SK-N-SH treated with all-trans-retinoic acid at 6 μM for 48 hours (cell line): ENCODE measurements around the gene PKNOX2.

Experiments used
- ATAC-seq: fragments of 200-7000 bp; cut with Tn5 transposase; 3 replicates; pipeline ENCODE4 v1.9.1; 2020; ENCODE audit warnings: mild to moderate bottlenecking, moderate library complexity
- ARNTL ChIP-seq: fragments of 450-650 bp; formaldehyde crosslinking; IDR thresholded peaks from 2 replicates; pipeline ENCODE4 v1.5.0; 2020; ENCODE audit warnings: low read depth, mild to moderate bottlenecking, moderate library complexity, borderline replicate concordance
- BACH2 ChIP-seq: fragments of 250-450 bp; sonication (Bioruptor Pico); IDR thresholded peaks from 2 replicates; pipeline ENCODE4 v1.9.0; 2021; ENCODE audit warnings: mild to moderate bottlenecking, borderline replicate concordance
- CREB5 ChIP-seq: fragments of 250-450 bp; sonication (Bioruptor Pico); IDR thresholded peaks from 2 replicates; pipeline ENCODE4 v1.5.1; 2020; ENCODE audit warnings: low read depth, mild to moderate bottlenecking, moderate library complexity
- CSDC2 ChIP-seq: fragments of 250-450 bp; sonication (Bioruptor Pico); IDR thresholded peaks from 2 replicates; pipeline ENCODE4 v1.5.0; 2020; ENCODE audit warnings: mild to moderate bottlenecking, moderate library complexity
- ESRRG ChIP-seq: fragments of 250-450 bp; sonication (Bioruptor Pico); IDR thresholded peaks from 2 replicates; pipeline ENCODE4 v1.6.1; 2021; ENCODE audit warnings: mild to moderate bottlenecking
- GLIS3 ChIP-seq: fragments of 250-450 bp; sonication (Bioruptor Pico); IDR thresholded peaks from 2 replicates; pipeline ENCODE4 v1.5.0; 2020; ENCODE audit warnings: mild to moderate bottlenecking, moderate library complexity
- ISL1 ChIP-seq: fragments of 250-450 bp; sonication (Bioruptor Pico); IDR thresholded peaks from 2 replicates; pipeline ENCODE4 v2.1.2; 2022; ENCODE audit warnings: mild to moderate bottlenecking, moderate library complexity
- OSR1 ChIP-seq: fragments of 250-450 bp; sonication (Bioruptor Pico); IDR thresholded peaks from 2 replicates; pipeline ENCODE4 v1.8.0; 2022; ENCODE audit warnings: moderate library complexity, mild to moderate bottlenecking, inconsistent platforms
- PPARA ChIP-seq: fragments of 250-450 bp; sonication (Bioruptor Pico); IDR thresholded peaks from 2 replicates; pipeline ENCODE4 v1.5.0; 2020; ENCODE audit warnings: mild to moderate bottlenecking, borderline replicate concordance
- RARB ChIP-seq: fragments of 250-450 bp; sonication (Bioruptor Pico); IDR thresholded peaks from 2 replicates; pipeline ENCODE4 v1.8.0; 2021; ENCODE audit warnings: mild to moderate bottlenecking, moderate library complexity
- SNAI2 ChIP-seq: fragments of 250-450 bp; sonication (Bioruptor Pico); IDR thresholded peaks from 2 replicates; pipeline ENCODE4 v1.5.0; 2020; ENCODE audit warnings: mild to moderate bottlenecking, moderate library complexity
- TCF4 ChIP-seq: fragments of 250-450 bp; sonication (Bioruptor Pico); IDR thresholded peaks from 2 replicates; pipeline ENCODE4 v1.8.0; 2021; ENCODE audit warnings: mild to moderate bottlenecking, moderate library complexity, borderline replicate concordance
- TOX ChIP-seq: fragments of 250-450 bp; sonication (Bioruptor Pico); IDR thresholded peaks from 2 replicates; pipeline ENCODE4 v1.8.0; 2021; ENCODE audit warnings: mild to moderate bottlenecking, moderate library complexity, borderline replicate concordance
- ZC3H10 ChIP-seq: fragments of 250-450 bp; sonication (Bioruptor Pico); IDR thresholded peaks from 2 replicates; pipeline ENCODE4 v1.5.1; 2021; ENCODE audit warnings: mild to moderate bottlenecking, moderate library complexity
- ZFP3 ChIP-seq: fragments of 250-450 bp; sonication (Bioruptor Pico); IDR thresholded peaks from 2 replicates; pipeline ENCODE4 v1.5.0; 2020; ENCODE audit warnings: mild to moderate bottlenecking, moderate library complexity
- ZFP30 ChIP-seq: fragments of 450-650 bp; formaldehyde crosslinking; IDR thresholded peaks from 2 replicates; pipeline ENCODE4 v1.5.0; 2022; ENCODE audit warnings: mild to moderate bottlenecking, moderate library complexity
- ZNF565 ChIP-seq: fragments of 450-650 bp; formaldehyde crosslinking; conservative IDR thresholded peaks from 2 replicates; pipeline ENCODE4 v1.5.0; 2020; ENCODE audit warnings: low read depth, mild to moderate bottlenecking, moderate library complexity
- ZNF70 ChIP-seq: fragments of 450-650 bp; formaldehyde crosslinking; IDR thresholded peaks from 2 replicates; pipeline ENCODE4 v1.5.0; 2020; ENCODE audit warnings: mild to moderate bottlenecking, moderate library complexity
- ZNF8 ChIP-seq: fragments of 450-650 bp; formaldehyde crosslinking; IDR thresholded peaks from 2 replicates; pipeline ENCODE4 v1.5.0; 2020; ENCODE audit warnings: mild to moderate bottlenecking, moderate library complexity
- TF ChIP-seq, protein P1 (sequence below): fragments of 250-450 bp; sonication (Bioruptor Pico); IDR thresholded peaks from 2 replicates; pipeline ENCODE4 v1.8.0; 2021; ENCODE audit warnings: low read depth, mild to moderate bottlenecking, moderate library complexity, borderline replicate concordance
- TF ChIP-seq, protein P2 (sequence below): fragments of 250-450 bp; sonication (Bioruptor Pico); IDR thresholded peaks from 2 replicates; pipeline ENCODE4 v1.5.1; 2021; ENCODE audit warnings: mild to moderate bottlenecking, moderate library complexity
- TF ChIP-seq, protein P3 (sequence below): fragments of 250-450 bp; sonication (Bioruptor Pico); IDR thresholded peaks from 2 replicates; pipeline ENCODE4 v1.8.0; 2020; ENCODE audit warnings: mild to moderate bottlenecking, moderate library complexity, borderline replicate concordance
- TF ChIP-seq, protein P4 (sequence below): fragments of 250-450 bp; sonication (Bioruptor Pico); IDR thresholded peaks from 2 replicates; pipeline ENCODE4 v1.5.0; 2020; ENCODE audit warnings: mild to moderate bottlenecking, moderate library complexity

PKNOX2 gene

DNA sequence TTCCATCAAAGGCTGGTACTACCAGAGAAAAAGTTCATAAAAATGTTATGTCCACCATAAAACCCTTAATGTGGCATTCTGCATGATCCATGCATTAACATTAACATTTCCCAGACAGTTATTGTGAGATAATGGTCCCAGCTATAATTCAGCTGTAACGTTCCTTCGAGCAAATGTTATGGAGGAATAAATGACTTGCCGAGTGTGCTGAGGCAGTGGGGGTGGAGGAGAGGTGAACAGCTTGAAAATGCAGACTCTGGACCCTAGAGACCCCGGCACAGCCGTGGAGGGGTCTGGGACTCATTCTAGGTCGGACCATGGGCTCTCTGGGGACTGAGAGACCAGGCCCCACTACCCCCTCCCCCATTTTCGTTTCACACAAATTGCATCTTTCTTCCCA, 141.9 kb downstream of the PKNOX2 start:
- no peak for ATAC-seq
- TF ChIP-seq ZC3H10 (CRISPR knock-in tag) (no peak), ZNF565 (no peak), SNAI2 (CRISPR knock-in tag) (no peak), TOX (CRISPR knock-in tag) (no peak), PPARA (no peak), RARB (CRISPR knock-in tag) (no peak), ZFP3 (CRISPR knock-in tag) (no peak), ZNF70 (CRISPR knock-in tag) (no peak), BACH2 (CRISPR knock-in tag) (no peak), CREB5 (CRISPR knock-in tag) (no peak), GLIS3 (CRISPR knock-in tag) (no peak), ESRRG (no peak)
- TF ChIP-seq, protein P1, sequence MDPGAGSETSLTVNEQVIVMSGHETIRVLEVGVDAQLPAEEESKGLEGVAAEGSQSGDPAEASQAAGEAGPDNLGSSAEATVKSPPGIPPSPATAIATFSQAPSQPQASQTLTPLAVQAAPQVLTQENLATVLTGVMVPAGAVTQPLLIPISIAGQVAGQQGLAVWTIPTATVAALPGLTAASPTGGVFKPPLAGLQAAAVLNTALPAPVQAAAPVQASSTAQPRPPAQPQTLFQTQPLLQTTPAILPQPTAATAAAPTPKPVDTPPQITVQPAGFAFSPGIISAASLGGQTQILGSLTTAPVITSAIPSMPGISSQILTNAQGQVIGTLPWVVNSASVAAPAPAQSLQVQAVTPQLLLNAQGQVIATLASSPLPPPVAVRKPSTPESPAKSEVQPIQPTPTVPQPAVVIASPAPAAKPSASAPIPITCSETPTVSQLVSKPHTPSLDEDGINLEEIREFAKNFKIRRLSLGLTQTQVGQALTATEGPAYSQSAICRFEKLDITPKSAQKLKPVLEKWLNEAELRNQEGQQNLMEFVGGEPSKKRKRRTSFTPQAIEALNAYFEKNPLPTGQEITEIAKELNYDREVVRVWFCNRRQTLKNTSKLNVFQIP (CRISPR knock-in tag): no peak
- TF ChIP-seq, protein P2, sequence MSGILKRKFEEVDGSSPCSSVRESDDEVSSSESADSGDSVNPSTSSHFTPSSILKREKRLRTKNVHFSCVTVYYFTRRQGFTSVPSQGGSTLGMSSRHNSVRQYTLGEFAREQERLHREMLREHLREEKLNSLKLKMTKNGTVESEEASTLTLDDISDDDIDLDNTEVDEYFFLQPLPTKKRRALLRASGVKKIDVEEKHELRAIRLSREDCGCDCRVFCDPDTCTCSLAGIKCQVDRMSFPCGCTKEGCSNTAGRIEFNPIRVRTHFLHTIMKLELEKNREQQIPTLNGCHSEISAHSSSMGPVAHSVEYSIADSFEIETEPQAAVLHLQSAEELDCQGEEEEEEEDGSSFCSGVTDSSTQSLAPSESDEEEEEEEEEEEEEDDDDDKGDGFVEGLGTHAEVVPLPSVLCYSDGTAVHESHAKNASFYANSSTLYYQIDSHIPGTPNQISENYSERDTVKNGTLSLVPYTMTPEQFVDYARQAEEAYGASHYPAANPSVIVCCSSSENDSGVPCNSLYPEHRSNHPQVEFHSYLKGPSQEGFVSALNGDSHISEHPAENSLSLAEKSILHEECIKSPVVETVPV (CRISPR knock-in tag): no peak

GRCh38 chr11:125308246-125308645, 143.7 kb downstream of the PKNOX2 start:
- TF ChIP-seq TCF4 (CRISPR knock-in tag): no peak
- no peak for TF ChIP-seq BACH2 (CRISPR knock-in tag)
- TF ChIP-seq, protein P3, sequence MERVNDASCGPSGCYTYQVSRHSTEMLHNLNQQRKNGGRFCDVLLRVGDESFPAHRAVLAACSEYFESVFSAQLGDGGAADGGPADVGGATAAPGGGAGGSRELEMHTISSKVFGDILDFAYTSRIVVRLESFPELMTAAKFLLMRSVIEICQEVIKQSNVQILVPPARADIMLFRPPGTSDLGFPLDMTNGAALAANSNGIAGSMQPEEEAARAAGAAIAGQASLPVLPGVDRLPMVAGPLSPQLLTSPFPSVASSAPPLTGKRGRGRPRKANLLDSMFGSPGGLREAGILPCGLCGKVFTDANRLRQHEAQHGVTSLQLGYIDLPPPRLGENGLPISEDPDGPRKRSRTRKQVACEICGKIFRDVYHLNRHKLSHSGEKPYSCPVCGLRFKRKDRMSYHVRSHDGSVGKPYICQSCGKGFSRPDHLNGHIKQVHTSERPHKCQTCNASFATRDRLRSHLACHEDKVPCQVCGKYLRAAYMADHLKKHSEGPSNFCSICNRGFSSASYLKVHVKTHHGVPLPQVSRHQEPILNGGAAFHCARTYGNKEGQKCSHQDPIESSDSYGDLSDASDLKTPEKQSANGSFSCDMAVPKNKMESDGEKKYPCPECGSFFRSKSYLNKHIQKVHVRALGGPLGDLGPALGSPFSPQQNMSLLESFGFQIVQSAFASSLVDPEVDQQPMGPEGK (CRISPR knock-in tag): no peak
- TF ChIP-seq ARNTL (CRISPR knock-in tag): no peak
- ATAC-seq: no peak

DNA sequence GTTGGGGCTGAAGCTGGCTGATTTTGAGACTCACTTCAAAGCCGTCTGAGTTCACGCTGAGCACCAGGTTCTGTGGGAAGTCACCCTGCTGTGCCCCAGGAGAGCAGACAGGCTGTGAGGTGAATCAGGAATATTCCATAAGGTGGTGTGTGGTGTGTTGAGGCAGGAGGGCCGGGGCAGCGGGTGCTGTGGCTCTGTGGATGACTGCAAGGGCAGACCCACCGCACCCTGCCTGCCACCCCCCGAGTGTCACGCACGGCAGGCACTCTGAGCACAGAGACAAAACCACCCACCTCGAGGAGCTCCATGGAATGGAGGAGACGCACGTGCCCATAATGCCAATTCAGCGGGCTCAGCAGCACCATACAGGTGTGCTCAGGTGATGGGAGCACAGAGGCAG, 147.8 kb downstream of the PKNOX2 start:
- ATAC-seq: no peak
- TF ChIP-seq ZFP3 (CRISPR knock-in tag) (no peak), TCF4 (CRISPR knock-in tag) (no peak), BACH2 (CRISPR knock-in tag) (no peak)

- no peak for ATAC-seq
- TF ChIP-seq, protein P3 (CRISPR knock-in tag): no peak
- TF ChIP-seq PPARA (no peak), CREB5 (CRISPR knock-in tag) (no peak), ESRRG (no peak), CSDC2 (CRISPR knock-in tag) (no peak), ZNF8 (no peak), ZFP3 (CRISPR knock-in tag) (no peak), ZNF565 (no peak), ISL1 (no peak), ZFP30 (CRISPR knock-in tag) (no peak), SNAI2 (CRISPR knock-in tag) (no peak), OSR1 (no peak)
- TF ChIP-seq, protein P4, sequence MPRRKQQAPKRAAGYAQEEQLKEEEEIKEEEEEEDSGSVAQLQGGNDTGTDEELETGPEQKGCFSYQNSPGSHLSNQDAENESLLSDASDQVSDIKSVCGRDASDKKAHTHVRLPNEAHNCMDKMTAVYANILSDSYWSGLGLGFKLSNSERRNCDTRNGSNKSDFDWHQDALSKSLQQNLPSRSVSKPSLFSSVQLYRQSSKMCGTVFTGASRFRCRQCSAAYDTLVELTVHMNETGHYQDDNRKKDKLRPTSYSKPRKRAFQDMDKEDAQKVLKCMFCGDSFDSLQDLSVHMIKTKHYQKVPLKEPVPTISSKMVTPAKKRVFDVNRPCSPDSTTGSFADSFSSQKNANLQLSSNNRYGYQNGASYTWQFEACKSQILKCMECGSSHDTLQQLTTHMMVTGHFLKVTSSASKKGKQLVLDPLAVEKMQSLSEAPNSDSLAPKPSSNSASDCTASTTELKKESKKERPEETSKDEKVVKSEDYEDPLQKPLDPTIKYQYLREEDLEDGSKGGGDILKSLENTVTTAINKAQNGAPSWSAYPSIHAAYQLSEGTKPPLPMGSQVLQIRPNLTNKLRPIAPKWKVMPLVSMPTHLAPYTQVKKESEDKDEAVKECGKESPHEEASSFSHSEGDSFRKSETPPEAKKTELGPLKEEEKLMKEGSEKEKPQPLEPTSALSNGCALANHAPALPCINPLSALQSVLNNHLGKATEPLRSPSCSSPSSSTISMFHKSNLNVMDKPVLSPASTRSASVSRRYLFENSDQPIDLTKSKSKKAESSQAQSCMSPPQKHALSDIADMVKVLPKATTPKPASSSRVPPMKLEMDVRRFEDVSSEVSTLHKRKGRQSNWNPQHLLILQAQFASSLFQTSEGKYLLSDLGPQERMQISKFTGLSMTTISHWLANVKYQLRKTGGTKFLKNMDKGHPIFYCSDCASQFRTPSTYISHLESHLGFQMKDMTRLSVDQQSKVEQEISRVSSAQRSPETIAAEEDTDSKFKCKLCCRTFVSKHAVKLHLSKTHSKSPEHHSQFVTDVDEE: no peak
- TF ChIP-seq, protein P2 (CRISPR knock-in tag): no peak
Observed at GRCh38 chr11:125312812-125313211, 148.3 kb downstream of the PKNOX2 start.
